NT2/D1 (cell line): ENCODE measurements around the gene PIWIL4.

Experiments used
- SUZ12 ChIP-seq: IDR thresholded peaks from 2 replicates; pipeline ENCODE4 v1.6.1; 2011; ENCODE audit not compliant: insufficient read length, insufficient read depth; ENCODE audit errors: extremely low read depth
- YY1 ChIP-seq: IDR thresholded peaks from 2 replicates; pipeline ENCODE4 v1.6.1; 2011; ENCODE audit not compliant: insufficient read length, insufficient read depth
- ZNF274 ChIP-seq: IDR thresholded peaks from 2 replicates; pipeline ENCODE4 v1.6.1; 2011; ENCODE audit warnings: mild to moderate bottlenecking, low read depth, low read length

- TF ChIP-seq SUZ12 (no peak), YY1 (no peak), ZNF274 (no peak)
Measured at GRCh38 chr11:94543695-94544645, 23.2 kb upstream of the PIWIL4 start, which contains the start of gene FUT4.
